ENCODE data around the gene HYAL3. TPM values are rescaled to one million over a fixed set of nuclear protein-coding genes. Genes with fewer than 3 reads are reported as not detected.
A peak's percentile ranks its signal among the peaks of the same experiment; 100 is the strongest.

Gene HYAL3
- total RNA-seq, 2 donors from 2014 or later, result 0.35 to 1.4 TPM

- peak overlapping the region; percentile 88 to 91 for H3K27ac ChIP-seq
- ATAC-seq (ENCODE audit: insufficient number of reproducible peaks, low FRiP score, low read depth) (peak; percentile 27), DNase-seq (ENCODE audit: low spot score) (no peak)
- no peaks in the 10 kb centered on the region for H3K9me3 ChIP-seq
- peaks cover 14% of the 10 kb centered on the region for H3K36me3 ChIP-seq
- peak overlapping the region; percentile 92 for H3K4me3 ChIP-seq
- TF ChIP-seq CTCF (IDR thresholded peaks at IDR 0.05), result no peak
- peaks cover 11 to 29% of the 10 kb centered on the region in 2 donors for H3K4me1 ChIP-seq (ENCODE audit: control insufficient read depth in 1 of 2, low read depth in 2 of 2)
- no peaks in the 10 kb centered on the region for H3K27me3 ChIP-seq (replicated peaks; ENCODE audit: insufficient read depth)
These were observed 6.0 kb downstream of the HYAL3 start for GRCh38 chr3:50293079-50293801.

GRCh38 chr3:50292159-50293078, 6.8 kb downstream of the HYAL3 start, which contains the start of gene IFRD2:
Gene IFRD2, minus strand, starts transcription at chr3:50292429. Its CDS starts 155 bp downstream, at chr3:50292274.
- DNase-seq (ENCODE audit: low spot score) (peak; percentile 87), ATAC-seq (ENCODE audit: insufficient number of reproducible peaks, low FRiP score, low read depth) (peak; percentile 93)
- Histone ChIP-seq H3K36me3 (peaks cover 22% of the 10 kb centered on the region), H3K27me3 (replicated peaks; ENCODE audit: insufficient read depth) (no peaks in the 10 kb centered on the region), H3K9me3 (no peaks in the 10 kb centered on the region), H3K4me1 (ENCODE audit: control insufficient read depth in 1 of 2, low read depth in 2 of 2) (peaks cover 8 to 21% of the 10 kb centered on the region in 2 donors), H3K4me3 (peak within 1 kb of the TSS; percentile 92), H3K27ac (peak within 1 kb of the TSS; percentile 88 to 91)
- TF ChIP-seq CTCF (IDR thresholded peaks at IDR 0.05), result no peak

- peaks cover 8 to 21% of the 10 kb centered on the region in 2 donors for H3K4me1 ChIP-seq (ENCODE audit: control insufficient read depth in 1 of 2, low read depth in 2 of 2)
- no peak overlapping the region for H3K4me3 ChIP-seq
These were observed 9.0 kb downstream of the HYAL3 start for GRCh38 chr3:50290161-50290641.

GRCh38 chr3:50289130-50289529, 10.1 kb downstream of the HYAL3 start:
- no peak for TF ChIP-seq CTCF (IDR thresholded peaks at IDR 0.05)
- H3K27ac ChIP-seq, result no peak overlapping the region
- DNase-seq (ENCODE audit: low spot score), result no peak
- peaks cover 8 to 21% of the 10 kb centered on the region in 2 donors for H3K4me1 ChIP-seq (ENCODE audit: control insufficient read depth in 1 of 2, low read depth in 2 of 2)
- H3K9me3 ChIP-seq, result no peaks in the 10 kb centered on the region
- H3K4me3 ChIP-seq, result no peak overlapping the region
- peaks cover 27% of the 10 kb centered on the region for H3K36me3 ChIP-seq
- ATAC-seq (ENCODE audit: insufficient number of reproducible peaks, low FRiP score, low read depth), result no peak
- H3K27me3 ChIP-seq (replicated peaks; ENCODE audit: insufficient read depth), result no peaks in the 10 kb centered on the region

More at GRCh38 chr3:50290161-50290641, 9.0 kb downstream of the HYAL3 start:
- no peak for DNase-seq (ENCODE audit: low spot score)
- Histone ChIP-seq H3K27me3 (replicated peaks; ENCODE audit: insufficient read depth) (no peaks in the 10 kb centered on the region), H3K27ac (no peak overlapping the region), H3K36me3 (peaks cover 27% of the 10 kb centered on the region), H3K9me3 (no peaks in the 10 kb centered on the region)
- no peak for TF ChIP-seq CTCF (IDR thresholded peaks at IDR 0.05)
- ATAC-seq (ENCODE audit: insufficient number of reproducible peaks, low FRiP score, low read depth), result no peak

All from thoracic aorta (tissue), 2 donors.